GM21360 (cell line): ENCODE results near the gene MXI1.
"Not testable (repeated sequence)": the region's sequence is repeated elsewhere in the genome, so short reads cannot be mapped to it uniquely, and the experiment has no call there.

Experiments used
- ATAC-seq: cut with Tn5 transposase; IDR thresholded peaks from one replicate; pipeline ENCODE4 v1.9.1; 2021; ENCODE audit warnings: mild to moderate bottlenecking, moderate library complexity; ENCODE audit not compliant: unreplicated experiment

MXI1 gene

DNA sequence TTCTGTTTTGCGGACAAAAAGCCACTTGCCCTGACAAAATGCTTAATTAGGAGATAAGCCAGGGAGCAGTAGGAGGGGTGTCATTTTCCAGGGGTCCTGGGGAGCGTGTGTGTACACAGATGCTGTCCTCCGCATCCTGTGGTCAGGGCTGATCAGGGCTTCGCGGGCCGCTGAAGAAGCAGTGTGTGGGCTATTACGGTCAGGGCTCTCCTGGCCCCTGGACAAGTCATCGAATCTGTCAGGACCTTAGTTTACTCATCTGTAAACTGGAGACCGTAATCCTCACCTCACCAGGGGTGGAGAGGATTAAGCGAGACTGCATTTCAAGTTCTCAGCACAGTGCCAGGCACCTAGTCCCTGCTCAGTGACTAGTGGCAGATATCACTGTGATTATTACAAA lies 26.0 kb upstream of the MXI1 start:
- no peak for ATAC-seq

DNA sequence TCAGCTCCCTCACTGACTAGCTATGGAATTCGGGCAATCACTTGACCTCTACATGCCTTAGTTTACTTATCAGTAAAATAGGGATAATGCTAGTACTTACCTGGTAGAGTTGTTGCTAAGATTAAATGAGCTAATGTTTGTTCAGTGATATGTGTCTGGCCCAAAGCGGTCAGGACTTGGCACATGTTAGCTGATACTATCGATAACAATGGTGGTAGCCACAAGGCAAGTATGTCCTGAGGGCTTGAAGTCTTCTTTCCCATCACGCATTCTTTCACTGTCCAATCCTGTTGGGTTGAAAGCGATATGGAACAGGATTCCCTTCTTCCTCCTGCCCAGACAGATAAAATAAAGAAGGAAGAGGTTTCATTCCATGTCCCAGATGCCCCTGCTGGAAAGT lies 25.5 kb upstream of the MXI1 start:
- no peak for ATAC-seq

DNA sequence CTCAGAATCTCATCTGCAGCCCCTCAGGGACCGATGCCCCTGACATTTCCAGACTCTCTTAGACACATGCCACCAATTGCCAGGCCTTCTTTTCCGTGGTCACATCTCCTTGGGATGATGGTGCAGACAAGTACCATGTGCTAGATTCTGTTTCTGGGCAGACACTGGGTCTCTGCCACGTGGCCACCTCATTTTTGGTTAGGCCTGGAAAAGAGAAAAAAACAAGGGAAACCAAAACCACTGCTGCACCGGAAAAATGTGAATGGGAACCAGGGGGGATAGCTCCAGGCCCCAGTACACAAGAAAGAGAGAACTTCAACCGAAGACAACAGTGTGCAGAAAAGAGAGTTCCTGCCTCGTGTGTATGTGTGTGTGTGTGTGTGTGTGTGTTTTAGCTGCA lies 23.0 kb upstream of the MXI1 start:
- ATAC-seq: no peak

DNA sequence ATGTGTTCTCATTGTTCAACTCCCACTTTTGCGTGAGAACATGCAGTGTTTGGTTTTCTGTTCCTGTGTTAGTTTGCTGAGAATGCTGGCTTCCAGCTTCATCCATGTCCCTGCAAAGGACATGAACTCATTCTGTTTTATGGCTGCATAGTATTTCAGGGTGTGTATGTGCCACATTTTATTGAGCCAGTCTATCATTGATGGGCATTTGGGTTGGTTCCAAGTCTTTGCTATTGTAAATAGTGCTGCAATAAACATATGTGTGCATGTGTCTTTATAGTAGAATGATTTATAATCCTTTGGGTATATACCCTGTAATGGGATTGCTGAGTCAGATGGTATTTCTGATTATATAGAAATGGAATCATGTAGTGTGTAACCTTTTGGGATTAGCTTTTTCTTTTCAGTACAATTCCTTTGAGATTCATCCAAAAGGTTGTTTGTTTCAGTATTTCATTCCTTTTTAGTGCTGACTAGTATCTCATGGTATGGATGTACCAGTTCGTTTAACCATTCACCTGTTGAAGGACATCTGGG lies 21.7 kb upstream of the MXI1 start:
- ATAC-seq: not testable (repeated sequence)

DNA sequence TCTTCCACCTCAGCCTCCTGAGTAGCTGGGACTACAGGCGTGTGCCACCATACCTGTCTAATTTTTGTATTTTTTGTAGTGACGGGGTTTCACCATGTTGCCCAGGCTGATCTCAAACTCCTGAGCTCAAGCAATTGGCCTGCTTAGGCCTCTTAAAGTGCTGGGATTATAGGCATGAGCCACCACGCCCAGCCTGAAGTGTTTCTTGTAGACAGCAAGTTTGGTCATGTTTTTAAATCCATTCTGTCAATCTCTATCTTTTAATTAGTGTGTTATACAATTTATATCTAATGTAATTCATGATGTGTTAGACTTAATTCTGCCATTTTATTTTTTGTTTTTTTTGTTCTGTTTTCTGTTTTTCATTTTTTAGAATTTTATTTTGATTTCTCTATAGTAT lies 17.2 kb upstream of the MXI1 start:
- ATAC-seq: no peak

DNA sequence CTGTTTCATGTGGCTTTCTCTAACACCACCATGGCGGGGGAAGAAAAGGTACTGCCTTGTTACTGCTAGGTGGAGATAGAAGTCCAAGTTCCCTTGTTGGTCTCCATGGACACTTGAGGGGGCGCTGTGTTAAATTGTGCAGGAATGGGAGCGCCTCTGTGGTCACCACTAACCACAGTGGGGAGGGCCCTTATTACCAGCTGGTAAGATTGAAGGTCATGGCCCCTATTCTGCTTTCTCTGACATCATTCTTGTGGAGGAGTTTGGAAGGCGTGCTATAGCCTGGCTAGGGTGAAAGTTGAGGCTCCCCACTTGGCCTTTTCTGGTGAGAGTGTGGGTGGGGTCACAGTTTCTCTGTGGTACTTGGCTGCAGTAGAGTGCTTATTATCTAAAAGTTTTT lies 14.9 kb upstream of the MXI1 start:
- no peak for ATAC-seq

DNA sequence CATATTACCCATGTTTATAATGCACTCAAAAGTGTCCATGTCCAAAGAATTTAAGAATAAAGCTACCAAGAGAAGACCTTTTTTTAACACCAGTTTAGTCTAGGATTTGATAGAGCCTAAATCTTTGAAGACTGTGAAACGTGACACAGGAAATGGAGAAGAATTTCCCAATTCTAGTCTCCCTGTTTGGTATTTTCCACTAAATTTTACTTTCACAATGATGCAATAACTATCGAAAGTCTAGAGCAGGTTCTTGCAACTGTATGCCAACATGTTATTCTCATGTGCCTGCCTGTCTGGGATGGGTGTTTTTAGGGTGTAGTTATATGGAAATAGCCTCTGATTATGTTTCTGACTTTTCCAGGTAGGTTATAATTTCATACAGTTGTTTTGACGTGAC lies 6.9 kb upstream of the MXI1 start:
- ATAC-seq: no peak

DNA sequence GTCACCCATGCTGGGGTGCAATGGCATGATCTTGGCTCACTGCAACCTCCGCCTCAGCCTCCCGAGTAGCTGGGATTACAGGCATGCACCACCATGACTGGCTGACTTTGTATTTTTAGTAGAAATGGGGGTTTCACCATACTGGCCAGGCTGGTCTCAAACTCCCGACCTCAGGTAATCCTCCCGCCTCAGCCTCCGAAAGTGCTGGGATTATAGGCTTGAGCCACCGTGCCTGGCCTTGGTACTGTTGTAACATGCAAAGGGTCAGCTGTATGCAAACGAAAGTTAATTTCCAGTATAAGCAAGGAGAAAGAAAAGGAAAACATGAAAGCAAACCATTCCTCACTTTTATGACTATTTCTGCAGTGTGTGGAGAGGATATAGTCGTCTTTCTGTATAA lies 6.4 kb upstream of the MXI1 start:
- ATAC-seq: not testable (repeated sequence)

DNA sequence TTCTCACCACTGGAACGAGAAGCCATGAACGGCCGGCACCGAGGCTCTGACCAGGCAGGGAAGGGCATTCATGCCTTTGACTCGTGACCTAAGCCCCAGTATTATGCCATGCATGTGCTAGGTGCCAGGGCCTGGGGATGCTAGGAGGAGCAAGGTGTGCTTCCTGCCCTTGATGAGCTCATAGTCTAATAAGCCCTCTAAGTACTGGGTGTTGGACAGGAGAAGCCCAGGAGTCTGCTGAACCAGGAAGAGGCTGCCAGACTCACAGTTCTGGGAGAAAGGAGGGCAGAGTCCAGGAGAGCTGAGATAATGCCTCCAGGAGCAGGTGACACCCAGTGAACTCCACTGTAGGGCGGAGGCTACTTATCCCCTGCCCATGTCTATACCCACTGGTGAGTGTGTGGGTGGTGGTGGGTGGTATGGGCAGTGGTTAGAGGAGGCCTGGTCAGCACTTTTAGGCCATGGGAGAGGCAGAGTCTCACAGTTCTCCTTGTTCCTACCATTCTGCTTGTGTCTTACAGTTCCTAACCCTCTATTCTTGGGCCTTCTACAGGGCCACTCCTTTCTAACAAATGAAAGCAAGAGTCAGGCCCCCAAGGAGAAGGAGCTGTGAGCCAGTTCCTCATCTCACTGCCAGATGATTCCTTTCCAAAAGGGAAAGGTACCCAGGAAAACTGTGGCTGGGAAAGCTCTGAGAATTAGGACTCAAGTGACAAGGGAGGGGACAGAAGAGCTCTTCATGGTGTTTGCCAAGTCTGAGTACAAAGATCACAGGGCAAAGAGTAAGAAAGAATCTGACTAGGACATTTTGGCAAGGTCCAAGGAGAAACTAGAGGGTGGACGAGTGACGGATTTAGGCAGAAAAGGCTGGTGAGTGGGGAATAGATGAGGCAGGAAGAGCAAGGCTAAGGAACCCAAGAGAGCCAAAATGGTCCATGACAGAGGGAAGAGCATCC lies 3.6 kb upstream of the MXI1 start:
- no peak for ATAC-seq

DNA sequence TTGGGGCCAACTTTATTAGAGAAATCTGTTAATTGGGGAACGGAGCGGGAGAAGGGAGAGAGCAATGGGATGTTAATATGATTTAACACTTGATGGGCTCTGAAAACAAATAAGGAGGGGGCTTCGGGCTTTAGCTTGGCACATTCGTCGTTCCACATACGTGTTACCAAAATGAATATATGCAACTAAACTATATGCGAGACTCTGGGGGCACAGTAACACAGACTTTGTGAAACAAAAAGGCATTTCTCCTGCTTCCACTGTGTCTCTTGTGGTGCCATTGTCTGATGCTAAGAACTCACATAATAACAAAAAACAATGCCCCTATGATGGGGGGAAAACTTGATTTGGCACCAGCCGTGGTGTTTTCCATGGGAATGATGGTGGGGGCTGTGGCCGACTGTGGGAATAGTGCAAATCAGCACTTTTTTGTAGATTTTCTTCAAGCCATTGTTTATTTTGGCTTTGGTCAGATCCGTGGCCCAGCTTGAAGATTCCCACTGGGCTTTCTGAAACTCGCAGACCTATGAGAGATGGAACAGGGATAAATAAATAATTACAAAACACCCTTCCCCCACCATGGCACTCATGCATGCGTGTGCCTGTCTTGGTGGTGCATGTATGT lies 2.2 kb upstream of the MXI1 start:
- ATAC-seq: no peak

DNA sequence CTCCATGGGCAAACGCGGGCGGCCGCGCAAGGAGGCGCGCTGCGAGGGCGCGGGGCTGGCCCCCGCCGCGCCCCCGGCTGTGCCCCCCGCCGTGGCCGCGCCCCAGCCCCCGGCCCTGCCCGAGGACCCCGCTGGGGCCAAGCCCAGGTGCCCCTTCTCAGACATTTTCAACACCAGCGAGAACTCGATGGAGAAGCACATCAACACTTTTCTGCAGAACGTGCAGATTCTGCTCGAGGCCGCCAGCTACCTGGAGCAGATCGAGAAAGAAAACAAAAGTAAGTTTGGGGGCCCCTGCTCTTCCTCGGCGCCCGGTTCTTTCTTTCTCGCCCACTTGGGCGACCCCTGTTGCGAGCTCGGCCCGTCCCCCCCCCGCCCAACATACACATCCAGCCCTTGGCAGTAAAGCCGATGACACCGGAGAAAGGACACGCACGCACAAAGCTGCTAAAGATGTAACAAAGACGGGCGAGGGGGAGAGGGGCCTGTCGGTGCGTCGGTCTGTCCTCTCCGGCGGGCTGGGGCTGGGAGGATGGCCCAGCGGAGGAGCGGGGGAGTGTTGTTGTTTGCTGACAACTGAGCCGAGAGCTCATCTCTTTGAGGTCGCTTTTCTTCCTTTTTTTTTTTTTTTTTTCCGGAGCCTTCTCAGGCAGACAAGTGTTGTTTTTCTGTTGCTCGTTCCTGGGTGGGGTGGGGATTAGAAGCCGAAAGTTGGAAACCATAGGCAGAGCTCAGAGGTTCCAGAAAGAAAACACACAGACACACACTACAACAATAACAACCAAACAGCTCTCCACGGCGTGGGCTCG lies 604 bp downstream of the MXI1 start:
- ATAC-seq: no peak

DNA sequence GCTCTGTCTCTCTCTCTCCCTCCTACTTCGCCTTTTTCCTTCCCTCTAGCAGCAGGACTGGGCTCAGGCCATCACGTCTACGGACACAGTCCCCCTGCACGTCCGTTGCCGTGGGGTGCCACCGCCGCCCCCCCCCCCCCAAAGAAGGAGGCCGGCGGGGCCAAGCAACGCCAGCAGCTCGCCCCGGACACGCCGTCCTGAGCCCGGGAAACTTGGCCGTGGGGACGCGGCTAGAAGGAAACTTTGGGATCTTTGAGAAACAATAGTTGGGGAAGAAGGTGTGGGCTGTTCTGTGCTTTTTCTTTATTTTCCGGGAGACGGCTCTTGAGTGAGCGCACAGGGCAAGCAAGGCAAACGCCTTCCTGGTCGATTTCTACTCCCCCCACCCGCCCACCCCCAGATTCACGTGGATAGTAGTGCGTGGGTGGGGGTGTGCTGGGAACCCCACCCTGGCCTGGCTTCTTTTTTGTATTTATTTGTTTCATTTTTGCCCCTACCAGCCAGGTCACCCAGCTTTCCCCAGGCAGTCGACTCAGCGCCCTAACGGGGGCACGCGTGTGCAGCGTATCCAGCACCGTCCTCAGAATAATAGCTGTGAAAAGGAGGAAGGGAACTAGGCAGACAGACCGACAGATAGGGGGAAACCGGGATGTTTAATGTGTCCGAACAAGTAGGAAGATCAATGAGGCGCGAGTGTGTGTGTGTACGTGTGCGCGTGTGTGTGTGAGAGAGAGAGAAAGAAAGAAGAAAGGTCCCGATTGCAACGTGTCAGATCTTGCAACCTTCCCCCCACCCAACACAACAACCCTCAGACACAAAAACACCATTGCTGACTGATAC lies 1.4 kb downstream of the MXI1 start:
- ATAC-seq: no peak

DNA sequence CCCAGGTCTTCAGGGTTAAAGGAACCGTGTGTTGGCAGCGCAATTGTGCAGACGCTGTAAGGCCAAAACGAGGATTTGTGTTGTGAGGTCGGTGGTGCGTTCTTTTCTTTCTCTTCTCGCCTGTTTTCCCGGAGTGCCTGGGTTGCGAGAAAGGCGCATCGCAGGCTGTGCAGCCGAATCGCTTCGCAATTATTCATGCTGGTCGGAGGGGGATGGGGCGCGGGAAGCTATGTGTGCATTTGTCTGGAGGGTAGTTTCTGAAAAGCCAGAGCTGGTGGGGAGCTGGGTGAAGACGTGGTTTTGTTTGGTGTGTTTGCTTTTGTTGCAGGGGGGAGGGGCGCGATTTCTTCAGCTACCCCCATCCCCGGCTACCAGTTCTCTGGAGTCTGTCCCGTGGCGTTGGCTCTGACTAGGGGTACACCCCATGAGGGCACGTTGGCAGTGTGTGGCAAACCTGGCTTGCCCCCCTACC lies 2.1 kb downstream of the MXI1 start:
- ATAC-seq: no peak

DNA sequence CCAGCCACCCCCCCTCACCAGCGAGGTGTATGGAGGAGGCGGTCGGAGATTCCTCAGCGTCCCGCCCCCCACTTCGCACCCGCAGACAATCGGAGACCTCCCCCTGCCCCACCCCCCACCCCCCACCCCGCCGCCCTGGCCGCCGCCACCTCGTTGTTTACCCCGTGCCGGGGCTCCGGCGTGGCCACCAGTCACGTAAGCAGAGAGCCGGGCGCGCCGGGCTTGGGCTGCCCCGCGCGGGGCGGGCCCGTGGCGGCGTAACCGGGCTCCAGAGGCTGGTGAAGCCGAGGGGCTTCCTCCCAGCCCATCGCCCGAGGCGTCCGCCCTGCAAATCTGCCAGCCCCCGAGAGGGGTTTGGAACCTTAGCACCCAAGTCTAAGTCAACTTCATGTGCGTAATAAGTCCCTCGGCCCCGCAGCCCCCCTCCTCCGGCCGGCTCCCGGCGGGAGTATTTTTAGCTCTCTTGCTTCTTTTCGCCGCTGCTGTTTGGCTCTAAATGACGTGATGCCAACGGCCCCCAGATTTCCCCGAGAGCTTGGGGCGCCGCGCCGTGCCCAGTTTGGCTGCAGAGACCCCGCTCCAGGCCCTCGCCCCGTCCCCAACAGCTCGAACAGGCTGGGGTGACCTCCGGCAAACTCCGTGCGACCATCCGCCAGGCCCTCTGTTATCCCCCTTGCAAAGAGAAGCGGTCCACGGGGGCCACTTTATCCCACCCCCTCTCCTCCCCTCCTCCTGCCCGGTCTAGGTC lies 2.7 kb downstream of the MXI1 start:
- no peak for ATAC-seq

DNA sequence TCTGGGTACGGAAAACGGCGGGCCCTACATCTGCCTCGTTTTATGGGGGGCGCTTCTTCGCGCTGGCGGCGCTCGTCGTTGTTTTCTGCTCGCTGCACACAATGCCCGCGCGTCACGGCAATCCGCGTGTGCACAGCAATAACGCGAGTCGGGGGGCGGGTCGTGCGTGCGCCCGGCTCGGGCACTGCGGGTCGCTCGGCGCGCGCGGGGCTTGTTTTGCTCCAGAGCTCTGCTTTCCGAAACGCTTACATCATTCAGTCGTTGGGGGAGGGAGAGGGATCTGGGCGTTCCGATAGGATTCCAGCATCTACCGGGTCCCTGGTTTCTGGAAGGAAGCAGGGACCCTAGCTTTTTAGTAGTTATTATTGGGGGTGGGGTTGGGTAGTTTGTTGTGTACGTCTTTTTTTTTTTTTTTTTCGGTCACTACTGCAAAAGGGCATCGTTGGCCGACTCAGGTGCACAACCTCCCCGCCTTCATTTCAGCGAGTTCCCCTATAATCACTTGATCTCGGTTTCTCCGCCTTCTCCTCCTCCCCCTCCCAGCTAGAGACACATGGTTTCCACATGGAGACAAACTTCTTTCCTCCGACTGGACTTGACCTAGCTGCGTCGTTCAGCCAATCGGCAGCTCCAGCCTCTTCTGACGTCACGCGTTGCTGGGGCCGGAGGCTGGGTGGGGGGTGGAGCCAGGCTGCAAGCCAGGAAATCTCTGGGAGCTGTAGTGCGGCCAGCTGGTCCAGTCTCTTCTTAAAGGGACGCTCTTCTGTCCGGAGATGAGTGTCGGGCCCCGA lies 3.5 kb downstream of the MXI1 start:
- peak; percentile 58 for ATAC-seq

DNA sequence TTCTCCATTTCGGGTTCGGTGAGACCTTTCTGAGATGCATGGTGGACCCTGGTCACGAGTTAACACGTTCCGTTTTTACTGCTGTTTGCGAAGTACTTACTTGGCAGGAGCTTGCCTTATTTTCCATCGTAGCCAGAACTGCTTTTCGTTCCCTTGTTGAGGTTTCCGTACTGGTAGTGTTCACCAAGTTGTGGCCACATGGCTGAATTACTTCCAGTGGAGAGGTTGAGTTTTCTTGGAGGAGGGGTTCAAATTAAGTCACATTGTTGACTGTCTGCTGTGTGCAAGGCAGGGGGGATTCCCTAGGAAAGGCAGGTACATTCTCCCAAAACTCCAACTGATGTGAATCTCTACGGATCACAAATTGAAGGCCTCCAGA lies 4.0 kb downstream of the MXI1 start:
- ATAC-seq: no peak

DNA sequence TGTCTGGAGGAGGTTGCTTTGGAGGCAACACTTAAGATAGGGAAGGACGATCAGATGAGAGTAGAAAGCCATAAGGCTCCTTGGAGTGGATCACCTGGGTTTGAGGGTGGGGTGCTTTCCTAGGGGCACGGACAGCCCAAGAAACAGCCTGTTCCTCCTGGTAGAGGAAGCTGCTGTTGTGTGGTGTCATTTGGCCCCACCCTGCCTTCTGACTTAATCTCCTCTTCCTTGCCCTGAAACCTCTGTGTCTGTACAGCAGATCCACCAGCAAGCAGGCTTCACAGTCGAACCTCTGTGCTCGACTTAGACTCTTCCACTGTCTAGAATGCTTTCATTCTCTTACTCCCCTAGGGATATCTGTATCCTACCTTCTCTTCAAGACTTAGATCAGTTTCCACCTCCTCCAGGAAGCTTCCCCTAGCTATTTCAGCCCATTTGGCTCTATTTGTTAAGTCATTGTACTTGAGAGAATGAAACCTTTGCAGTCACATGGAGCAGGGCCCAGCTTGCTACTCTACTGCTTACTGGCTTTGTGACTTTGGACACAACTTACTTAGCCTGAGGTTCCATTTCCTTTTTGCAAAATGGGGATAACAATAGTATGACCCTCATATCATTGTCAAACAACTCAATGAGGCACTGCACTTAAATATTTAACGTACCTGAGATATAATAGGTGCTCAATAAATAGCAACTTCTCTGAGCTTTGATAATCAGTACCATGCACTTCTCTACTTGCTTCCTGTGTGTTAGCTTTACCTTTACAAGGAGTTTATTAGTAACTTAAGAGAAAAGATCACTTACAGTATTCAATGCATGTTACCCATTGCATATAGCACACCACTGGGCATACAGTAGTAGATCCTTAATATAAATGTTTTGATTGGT lies 5.0 kb downstream of the MXI1 start:
- no peak for ATAC-seq

DNA sequence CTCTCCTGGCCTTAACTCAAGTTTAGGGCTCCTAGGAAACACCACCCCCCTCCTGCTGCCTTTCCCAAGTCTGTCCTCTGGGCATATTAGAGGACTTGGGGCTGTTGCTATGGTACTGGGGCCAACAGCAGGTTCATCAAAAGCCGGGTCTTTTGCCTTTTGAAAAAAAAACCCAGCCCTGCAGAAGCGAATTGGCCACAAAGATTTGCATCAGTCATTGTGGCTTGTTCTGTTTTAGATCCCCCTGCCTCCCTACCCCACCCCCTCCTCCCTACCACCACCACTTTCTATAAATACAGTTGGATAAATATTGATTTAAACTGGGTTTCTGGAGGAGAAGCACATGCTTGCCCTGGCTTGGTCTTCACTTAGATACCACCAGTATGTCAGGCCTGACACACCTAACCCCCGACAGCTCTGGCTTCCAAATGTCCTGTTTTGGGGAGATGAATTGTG lies 7.0 kb downstream of the MXI1 start:
- no peak for ATAC-seq
